HG02759 (cell line): ENCODE results near the gene SGCE.

Experiments
- ATAC-seq: cut with Tn5 transposase; IDR thresholded peaks from one replicate; pipeline ENCODE4 v1.9.1; 2021; ENCODE audit warnings: mild to moderate bottlenecking, moderate library complexity; ENCODE audit not compliant: unreplicated experiment

SGCE gene

DNA sequence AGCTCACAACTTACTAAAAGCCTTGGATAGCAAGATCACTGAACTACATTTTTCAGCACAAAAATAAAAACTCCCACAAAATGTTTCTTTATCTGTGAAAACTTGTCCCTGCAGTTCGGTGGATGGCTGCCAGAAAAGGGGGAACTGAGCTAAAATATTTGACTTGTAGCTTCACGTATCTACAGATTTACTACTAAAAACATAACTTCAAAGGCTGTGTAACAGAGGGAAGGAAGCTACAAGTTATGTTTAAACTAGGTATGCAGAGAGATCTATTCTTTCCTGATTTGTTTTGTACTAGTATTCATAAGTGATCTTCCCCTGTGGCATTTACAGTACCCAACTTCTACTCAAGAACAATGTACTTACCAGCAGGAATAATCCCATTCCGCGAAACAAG, 25.1 kb downstream of the SGCE start:
- ATAC-seq: no peak

DNA sequence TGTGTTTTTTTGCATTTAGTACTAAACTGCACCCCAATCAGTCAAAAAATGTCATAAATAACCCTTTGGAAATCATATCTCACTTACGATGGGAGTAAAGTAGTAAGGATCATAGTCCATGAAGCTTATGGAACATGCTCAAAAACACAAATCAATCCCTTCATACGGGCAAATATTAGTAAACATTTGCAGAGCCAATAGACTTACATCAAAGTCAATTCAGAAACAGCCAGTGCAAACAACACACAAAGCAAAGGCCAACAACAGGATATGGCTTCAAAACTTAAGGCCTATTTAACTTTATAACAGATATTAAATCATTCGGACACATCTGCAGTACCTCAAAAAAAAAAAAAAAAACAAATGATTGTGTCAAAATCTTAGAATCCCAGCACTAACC, 32.1 kb downstream of the SGCE start:
- no peak for ATAC-seq

DNA sequence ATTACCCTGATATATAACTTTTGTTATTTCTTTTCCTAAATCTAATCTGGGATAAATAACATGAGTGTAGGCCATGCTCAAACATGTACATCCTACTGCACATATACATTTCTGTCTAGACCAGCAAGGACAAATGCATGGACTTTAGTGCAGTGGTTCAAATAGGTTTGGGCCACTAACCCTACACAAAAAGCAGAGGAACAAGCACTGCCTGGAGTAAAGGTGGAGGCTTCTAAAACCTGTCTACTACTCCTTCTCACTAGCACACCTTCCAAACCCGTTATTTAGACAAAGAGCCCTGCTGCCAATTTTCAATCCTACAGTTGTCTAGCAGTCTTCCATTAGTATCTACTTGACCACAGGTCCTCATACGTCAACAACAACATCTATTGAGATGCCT, 34.8 kb downstream of the SGCE start:
- ATAC-seq: no peak

DNA sequence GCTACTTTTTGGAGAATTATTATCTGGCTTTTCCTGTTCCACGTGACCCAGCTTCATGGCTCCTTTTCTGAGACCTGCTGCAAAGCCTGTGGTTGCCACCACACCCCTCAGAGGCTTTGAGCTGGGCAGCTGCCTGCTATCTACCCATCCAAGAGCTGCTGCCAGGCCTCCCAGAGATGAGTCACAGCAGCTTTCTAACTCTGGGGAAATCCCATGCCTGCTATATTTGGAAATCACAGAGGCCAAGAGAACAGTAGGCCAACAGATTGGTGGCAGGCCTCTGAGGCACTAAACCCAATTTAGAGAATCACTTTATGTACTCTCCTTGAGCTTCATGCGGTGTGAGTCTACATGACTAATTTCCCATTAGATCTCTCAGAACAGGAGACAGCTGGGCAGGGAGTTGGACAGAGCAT, 35.2 kb downstream of the SGCE start:
- ATAC-seq: peak; percentile 98

DNA sequence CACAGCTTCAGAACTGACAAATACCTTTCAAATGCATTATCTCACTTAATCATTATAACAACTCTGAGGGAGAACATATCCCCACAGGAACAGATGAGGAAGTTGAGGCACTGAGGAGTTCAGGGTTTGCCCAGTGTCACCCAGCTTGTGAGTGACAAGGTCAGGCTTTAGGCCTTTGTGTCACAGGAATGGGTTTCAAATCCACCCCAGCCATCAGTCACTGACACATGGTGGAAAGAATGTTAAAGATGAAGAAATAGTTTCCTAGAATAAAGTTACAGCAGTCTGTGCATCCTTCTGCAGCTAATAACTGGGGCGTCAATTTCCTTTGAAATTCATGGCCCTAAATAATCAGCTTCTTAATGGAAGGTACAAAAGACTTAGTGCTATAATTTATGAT, 37.8 kb downstream of the SGCE start:
- ATAC-seq: no peak

DNA sequence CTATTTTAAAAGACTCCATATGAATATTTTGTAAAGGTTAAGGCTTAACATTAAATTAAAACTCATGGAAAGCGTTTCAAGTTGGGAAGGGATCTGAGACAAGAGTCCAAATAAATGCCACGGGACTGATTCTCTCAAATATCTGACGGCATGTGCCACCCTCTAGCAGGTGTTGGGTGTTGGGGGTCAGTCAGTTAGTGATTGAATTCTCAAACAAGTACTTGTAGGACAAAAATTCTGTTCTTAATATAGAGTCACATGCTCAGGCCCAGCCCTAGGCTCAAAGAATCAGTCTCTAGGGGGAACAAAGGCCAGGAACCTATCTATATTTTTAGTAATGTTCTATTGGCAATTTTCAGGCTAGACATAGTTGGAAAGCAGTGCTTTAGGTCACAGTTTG, 39.1 kb downstream of the SGCE start:
- ATAC-seq: no peak

DNA sequence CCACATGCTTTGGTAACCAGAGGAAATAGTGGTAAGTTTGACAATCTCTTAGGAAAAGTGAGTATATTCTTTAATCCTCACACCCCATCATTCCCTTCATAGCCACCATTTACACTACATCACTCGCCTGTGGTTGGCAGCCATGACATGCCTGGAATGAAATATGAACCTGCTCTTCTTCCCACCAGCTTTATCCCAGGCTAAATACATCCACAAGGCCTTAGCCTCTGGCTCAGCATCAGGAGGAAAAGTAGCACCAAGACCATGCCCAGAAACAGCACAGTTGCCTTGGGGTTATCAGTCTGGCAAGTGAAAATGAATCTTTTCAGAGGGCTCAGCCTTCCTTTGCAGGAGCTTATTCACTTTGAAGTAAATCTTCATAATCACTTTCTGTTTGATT, 40.3 kb downstream of the SGCE start:
- no peak for ATAC-seq

DNA sequence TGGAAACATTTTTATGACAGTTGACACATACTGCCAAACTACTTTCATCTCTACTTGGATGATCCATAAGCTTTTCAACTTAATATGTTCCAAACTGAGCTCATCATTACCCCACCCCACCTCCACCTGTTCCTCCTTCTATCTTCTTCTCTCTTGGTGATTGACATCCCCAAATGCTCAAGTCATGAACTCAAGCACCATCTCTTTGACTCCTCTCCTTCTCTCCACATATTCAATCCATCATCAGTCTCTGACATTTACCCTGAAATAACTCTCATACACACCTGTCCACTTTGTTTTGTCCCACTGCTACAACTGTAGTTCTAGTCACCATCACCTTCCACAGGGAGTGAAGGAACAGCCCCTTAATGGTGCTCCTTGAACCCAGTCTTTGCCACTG, 43.3 kb downstream of the SGCE start:
- no peak for ATAC-seq

DNA sequence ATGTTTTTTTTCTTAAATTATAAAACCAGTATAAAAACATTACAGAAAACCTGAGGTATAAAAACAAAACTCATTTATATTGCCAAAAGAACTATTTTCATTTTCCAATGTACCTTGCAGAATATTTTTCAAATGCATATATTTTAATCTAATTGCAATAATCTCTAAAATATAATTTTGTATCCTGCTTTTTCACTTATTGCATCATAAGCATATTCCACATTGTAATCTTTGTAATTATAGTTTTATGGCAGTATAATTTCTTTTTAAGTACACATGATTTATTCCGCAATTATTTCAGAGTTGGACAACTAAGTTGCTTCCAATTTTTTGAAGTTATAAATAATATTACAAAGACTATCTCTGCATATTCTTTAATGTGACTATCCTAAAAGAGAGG, 43.7 kb downstream of the SGCE start:
- ATAC-seq: no peak

DNA sequence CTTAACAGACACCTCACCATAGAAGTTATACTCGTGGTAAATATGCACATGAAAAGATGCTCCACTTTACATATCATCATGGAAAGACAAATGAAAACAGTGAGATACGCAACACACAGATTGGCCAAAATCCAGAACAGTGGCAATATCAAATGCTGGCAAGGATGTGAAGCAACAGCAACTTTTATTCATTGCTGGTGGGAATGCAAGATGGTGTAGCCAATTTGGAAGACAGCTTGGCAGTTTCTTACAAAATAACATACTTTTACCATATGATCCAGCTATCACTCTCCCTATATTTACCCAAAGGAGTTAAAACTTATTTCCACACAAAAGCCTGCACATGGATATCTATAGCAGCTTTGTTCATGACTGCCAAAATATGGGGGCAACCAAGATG, 46.4 kb downstream of the SGCE start:
- no peak for ATAC-seq

DNA sequence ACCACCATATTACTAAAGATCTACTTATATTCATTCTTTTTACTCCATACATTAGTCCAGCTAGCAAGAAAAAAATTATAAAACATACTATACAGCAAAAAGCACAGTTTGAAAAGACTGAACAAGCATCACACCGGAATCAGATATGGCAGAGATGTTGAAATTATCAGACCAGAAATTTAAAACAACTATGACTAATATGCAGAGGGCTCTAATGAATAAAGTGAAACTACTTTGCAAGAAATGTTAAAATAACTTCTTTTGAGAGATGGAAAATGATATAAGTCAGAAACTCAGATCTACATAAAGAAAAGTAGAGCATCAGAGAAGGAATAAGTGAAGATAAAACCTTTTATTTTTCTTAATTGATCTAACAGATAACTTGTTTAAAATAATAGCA, 50.9 kb downstream of the SGCE start:
- no peak for ATAC-seq

DNA sequence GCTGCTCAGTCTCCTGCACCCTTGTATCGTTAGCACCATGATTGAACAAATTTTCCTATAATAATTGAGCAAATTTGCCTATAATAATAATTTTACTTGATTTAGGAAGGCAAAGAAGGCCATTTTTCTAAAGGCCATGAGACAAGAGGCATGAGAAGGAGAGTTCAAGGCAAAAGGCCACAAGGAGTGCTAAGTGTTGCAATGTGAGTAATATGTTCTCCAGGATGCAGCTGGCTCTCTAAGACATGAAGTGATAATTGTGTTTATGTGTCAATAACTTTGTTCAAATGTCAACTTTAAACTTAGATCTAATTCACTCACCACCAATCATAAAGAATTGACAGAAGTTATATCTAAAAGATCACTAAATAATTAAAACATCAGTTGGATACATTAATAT, 53.8 kb downstream of the SGCE start:
- no peak for ATAC-seq

DNA sequence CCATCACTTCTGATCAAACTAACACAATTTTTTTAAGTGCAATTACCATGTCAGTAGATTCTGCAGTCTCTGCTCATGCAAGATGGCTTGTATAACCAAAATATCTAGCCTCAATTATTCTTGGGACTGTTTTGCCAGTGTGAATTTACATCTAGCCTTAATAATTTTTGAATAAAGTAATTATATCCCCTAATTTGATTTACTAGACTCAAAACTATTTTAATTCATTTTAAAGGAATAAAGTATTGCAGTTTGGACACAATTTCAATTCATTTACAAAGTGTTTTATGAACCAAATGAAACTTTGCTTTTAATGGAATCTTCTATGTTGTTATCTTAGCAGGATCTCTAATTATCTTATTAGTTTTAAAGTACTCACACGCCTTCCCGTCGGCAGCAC, 55.7 kb downstream of the SGCE start:
- no peak for ATAC-seq

DNA sequence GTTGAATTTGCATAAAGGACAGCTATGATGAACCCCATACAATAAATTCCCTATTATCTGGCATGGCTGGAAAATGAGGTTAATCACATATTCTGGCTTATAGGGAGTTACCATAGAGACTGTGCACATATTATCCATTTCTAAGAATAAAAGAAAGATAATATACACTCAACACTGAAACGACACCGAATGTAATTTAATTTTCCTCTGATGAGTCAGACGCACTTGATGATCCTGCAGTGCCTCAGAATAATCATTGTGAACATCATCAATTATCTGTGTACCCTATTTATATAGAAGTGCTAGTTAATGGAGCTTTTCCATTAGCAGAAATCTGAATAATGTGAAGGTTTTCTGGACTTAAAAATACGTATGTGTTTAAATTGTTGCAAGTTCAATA, 60.2 kb downstream of the SGCE start:
- no peak for ATAC-seq

DNA sequence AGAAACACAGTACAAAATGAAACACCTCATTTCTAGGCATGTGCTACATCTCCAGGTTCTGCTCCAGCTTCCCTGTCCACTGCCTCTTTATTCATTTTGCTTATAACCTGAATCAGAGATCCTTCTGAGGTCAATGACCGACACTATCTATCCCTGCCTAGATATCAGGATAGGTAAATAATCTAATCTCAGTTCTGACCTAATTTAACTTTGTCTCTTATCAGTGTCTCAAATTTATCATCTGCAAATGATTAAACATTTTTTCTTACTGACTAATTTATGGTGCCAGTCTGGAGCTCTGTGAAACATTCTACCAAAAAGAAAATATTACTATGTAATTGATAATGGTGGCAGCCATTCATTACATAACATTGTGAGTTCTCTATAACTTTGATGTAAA, 61.1 kb downstream of the SGCE start:
- ATAC-seq: no peak

DNA sequence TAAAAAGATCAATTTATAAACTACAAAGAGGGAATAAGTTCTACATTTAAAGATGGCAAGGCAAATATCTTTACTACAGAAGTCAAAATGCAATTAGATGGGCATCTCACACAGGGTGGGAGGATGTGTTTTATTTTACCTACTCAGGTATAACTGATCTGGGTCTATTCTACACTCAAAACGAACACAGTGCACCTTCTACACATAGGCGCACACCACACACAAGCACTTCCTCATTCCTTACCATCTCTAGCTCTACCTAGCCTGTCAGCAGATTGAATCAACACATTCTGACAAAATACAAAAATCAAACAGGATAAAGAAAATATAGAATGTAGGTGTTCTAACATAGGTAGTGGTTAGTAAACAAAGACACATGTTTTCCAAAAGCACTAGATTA, 64.8 kb downstream of the SGCE start:
- peak; percentile 63 for ATAC-seq

DNA sequence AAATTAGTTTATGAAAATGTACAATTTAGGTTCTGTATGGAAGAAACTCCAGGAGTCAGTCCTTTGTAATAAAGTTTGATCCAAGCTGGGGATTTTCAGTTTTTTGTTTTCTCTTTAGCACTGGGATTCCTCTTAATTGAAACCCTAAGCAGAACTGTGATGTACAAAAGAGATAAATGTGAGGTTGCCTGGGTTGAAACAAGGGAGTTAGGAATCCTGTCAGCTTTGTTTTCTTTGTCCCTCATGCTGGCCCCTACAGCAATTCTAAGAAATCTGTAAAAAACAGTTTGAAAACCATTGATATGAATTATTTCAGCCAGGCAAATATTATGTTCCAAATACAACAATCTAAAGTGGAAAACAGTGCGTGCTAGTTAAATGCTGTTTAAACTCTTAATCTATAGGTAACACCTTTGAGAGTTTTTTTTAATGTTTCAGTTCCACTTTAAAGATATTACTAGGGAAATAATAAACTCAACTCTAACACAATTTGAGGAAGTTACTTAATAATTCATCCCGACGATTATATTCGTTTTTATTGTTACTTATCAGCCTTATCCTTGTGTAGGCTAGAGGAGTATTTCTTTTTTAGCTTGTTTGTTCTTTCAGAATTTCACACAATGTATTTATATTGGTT, 65.3 kb downstream of the SGCE start:
- ATAC-seq: peak; percentile 34

DNA sequence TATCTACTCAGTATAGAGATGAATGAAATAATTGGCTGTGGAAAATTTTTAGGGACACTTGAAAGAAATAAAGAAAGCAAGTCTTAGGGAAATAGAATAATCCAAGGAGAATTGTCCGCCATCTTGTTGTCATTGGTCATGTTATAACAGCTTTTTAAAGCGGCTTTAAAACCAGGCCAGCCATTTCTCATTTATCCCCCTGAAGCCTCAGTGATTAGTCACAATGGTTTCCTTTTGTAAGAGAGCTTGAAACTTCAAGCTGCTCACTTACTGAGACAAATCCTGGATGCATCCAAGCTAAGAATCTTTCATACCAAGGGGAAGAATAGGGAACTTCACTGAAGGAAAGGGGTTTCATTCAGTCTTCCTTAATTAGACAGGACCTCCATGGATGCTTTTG, 67.9 kb downstream of the SGCE start:
- no peak for ATAC-seq

DNA sequence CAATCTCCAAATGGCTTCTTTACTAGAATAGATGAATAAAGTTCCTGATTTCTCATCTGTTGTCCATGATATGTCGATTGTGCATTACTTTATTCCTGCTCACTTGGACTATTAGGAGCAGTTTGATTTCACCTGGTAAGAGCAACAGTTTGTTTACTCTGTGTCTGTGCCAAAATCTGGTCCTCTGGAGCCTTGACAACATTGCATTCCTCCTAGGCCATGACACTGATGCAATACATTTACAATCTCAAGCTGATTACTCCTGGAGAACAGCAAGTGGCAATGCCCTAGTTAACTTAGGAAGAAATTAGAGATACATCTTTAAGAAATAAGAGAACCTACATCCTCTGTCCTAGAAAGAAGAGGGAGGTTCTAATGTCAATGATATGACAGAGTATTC, 71.8 kb downstream of the SGCE start:
- no peak for ATAC-seq

DNA sequence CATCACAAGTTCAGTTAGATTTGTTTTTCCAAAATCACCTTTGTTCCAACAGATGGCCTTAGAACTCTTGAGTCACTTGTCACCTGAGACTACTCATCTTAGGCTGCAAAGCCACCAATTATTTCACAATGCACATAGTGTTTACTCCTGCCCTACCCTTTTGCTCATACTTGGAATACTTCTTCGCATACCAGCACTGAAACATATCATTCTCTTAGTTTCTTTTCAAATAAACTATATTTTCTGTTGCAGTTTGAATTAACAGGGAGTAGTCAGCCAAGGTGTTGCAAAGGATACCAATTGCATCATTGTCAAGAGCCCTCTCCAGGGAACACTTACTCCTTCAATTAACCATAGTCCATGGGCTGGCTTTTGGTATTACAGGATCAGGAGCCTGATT, 75.3 kb downstream of the SGCE start:
- ATAC-seq: no peak

DNA sequence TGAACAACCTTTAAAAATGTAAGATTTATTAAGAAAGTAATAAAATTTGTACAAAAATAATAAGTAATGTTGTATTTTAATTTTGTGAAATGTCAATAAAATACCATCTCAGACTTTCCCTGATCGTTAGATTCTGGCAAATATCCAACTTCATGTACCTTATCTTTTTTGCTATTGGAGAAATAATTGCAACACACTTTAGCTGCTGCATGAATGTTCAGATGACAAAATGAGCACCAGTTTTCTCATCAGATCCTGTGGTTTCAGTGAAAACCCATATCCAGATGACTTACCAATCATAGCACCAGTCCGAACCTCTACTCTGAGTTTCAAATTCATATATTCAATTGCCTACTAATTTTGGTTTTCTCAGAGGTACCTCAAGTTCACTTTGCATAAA, 76.5 kb downstream of the SGCE start:
- ATAC-seq: no peak

DNA sequence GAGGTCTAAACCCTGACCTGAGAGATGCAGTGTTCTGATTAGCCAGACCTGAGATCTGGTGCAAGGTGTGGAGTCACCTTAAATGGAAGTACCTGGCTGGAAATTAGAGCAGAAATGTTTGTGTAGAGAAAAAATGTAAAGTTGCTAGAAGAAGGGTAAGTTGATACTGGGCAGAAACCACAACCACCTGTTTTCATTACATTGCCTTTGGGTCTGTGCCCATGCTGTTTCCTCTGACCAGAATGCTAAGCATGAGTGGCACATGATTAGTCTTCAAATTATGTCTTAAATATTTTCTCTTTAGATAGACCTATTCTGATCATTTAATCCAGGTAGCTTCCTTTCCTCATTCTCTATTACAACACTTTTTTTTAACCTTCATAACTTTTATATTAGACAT, 77.3 kb downstream of the SGCE start:
- ATAC-seq: no peak

DNA sequence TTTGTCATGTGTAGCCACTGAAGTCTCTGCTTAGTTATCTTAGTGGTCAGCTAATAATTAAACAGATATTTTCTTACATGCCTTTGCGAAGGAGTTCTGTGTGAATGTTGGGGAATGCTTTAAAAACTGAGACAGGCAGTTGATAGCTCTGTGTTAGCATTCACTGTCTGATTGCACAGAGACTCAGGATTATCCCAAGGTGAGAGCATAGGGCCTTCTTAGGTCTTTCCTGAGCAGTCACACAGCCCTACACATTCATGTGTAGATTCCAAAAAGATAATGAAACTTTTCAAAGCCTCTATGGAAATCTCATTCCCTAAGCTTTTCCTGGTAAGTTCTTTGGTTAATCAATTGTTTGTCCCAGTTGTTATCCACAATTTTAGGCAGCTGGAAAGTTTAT, 78.6 kb downstream of the SGCE start:
- no peak for ATAC-seq

DNA sequence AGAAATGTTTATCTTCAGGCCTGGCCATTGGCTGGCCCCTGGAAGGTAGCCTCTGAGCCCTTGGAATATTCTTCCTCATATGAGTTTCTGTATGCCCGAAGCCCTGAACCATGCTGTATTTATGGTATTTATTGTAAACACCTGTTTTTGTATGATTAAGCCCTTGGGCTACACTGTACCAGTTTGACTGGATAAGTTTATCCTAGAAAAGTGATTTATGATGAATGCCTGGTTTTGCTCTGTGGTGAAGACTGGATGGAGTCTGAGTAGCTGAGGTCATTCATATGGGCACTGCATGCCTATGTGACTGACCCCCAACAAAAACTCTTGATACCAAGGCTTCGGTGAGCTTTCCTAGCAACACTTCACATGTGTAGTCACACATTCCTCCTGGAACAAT, 79.6 kb downstream of the SGCE start:
- no peak for ATAC-seq
